KMS-11 (cell line): ENCODE results near the gene CARD6.
A peak's percentile ranks its signal among the peaks of the same experiment; 100 is the strongest.

Experiments used
- H2AFZ ChIP-seq: fragments of 200-600 bp; sonication (generic); 2 replicates; pipeline ENCODE4 v1.6.1; 2016; ENCODE audit warnings: antibody characterized with exemption, mixed run types, low read depth
- H3K27ac ChIP-seq: fragments of 200-600 bp; sonication (generic); 2 replicates; pipeline ENCODE4 v1.6.1; 2016; ENCODE audit warnings: mild to moderate bottlenecking, mixed run types
- H3K27me3 ChIP-seq: fragments of 200-600 bp; sonication (generic); 2 replicates; pipeline ENCODE4 v1.6.1; 2017; ENCODE audit warnings: mild to moderate bottlenecking, low read depth, mixed run types, moderate library complexity; ENCODE audit not compliant: insufficient read depth
- H3K36me3 ChIP-seq: fragments of 200-600 bp; sonication (generic); 2 replicates; pipeline ENCODE4 v1.6.1; 2017; ENCODE audit warnings: mild to moderate bottlenecking, mixed run types; ENCODE audit not compliant: insufficient read depth
- H3K4me1 ChIP-seq: fragments of 200-600 bp; sonication (generic); 2 replicates; pipeline ENCODE4 v1.6.1; 2016; ENCODE audit warnings: mild to moderate bottlenecking, low read depth, mixed run types; ENCODE audit not compliant: poor library complexity, severe bottlenecking
- H3K4me2 ChIP-seq: fragments of 200-600 bp; sonication (generic); 2 replicates; pipeline ENCODE4 v1.7.0; 2016; ENCODE audit warnings: mild to moderate bottlenecking, mixed run types
- H3K4me3 ChIP-seq: fragments of 200-600 bp; sonication (generic); IDR thresholded peaks from 2 replicates; pipeline ENCODE4 v1.6.1; 2017; ENCODE audit warnings: low read depth, low read length, mixed read lengths; ENCODE audit not compliant: insufficient read depth
- H3K79me2 ChIP-seq: fragments of 200-600 bp; sonication (generic); 2 replicates; pipeline ENCODE4 v1.6.1; 2016; ENCODE audit warnings: low read depth, mixed run types; ENCODE audit not compliant: insufficient read depth
- H3K9ac ChIP-seq: fragments of 200-600 bp; sonication (generic); 2 replicates; pipeline ENCODE4 v1.6.1; 2016; ENCODE audit warnings: mild to moderate bottlenecking, mixed run types
- H4K20me1 ChIP-seq: fragments of 200-600 bp; sonication (generic); 2 replicates; pipeline ENCODE4 v1.6.1; 2016; ENCODE audit warnings: mild to moderate bottlenecking, mixed run types; ENCODE audit not compliant: insufficient read depth
- TF ChIP-seq, protein P1 (sequence below): fragments of 200-600 bp; sonication (generic); conservative IDR thresholded peaks from 2 replicates; pipeline ENCODE4 v1.6.1; 2017; ENCODE audit warnings: low read depth, mild to moderate bottlenecking, antibody characterized with exemption, low read length, moderate library complexity, mixed read lengths

Gene CARD6

DNA sequence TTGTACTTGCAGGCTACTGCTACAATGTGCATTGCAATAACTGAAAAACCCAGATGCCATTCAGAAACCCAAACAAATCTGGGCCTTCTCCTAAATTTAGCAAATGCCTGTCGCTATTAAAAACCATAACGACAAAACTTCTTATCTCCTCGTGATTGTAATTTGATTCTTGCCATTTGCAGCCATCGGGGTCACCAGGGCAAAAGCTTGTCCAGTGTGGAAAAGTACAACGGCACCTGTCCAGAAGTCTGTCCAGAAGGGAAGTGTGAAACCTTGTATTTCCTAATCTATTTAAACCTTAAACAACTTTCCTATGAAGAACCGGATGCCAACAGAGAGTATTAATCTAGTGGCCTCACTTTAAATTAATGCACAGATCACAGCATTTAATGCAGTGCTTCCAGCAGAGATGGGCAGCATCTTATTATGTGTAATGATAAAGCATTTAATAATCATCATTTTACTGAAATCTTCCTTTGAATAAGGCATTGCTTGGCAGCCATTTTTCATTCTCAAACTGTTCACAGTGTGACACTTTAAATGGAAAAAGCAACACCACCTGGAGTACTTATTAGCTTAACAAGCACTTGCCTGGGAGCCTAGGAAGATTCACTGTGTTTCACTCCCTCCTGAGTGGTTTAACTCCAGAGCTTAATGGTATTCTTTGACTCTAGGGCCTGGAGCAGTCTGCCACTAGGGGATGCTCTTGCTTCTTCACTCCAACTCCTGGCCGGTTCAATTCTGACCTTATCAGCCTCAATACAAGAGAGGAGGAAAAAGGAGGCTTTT is 63.2 kb downstream of the CARD6 start:
- no peak overlapping the region for H2AFZ ChIP-seq
- TF ChIP-seq, protein P1, sequence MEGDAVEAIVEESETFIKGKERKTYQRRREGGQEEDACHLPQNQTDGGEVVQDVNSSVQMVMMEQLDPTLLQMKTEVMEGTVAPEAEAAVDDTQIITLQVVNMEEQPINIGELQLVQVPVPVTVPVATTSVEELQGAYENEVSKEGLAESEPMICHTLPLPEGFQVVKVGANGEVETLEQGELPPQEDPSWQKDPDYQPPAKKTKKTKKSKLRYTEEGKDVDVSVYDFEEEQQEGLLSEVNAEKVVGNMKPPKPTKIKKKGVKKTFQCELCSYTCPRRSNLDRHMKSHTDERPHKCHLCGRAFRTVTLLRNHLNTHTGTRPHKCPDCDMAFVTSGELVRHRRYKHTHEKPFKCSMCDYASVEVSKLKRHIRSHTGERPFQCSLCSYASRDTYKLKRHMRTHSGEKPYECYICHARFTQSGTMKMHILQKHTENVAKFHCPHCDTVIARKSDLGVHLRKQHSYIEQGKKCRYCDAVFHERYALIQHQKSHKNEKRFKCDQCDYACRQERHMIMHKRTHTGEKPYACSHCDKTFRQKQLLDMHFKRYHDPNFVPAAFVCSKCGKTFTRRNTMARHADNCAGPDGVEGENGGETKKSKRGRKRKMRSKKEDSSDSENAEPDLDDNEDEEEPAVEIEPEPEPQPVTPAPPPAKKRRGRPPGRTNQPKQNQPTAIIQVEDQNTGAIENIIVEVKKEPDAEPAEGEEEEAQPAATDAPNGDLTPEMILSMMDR: peak; percentile 91

DNA sequence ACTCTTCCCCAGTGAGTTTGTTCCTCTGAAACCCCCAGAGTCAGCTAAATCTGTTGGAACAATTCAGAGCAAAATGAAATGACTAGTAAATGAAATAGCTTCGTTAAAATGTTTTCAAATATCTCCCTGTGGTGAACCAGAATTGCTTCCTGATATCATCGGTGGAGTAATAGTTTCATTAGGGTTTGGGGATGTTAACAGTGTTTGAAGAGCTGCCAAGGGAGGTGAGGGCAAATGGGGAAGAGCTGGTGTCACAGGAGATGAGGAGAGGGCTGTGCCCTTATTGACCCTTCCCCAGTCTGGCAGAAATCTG is 63.8 kb downstream of the CARD6 start:
- Histone ChIP-seq H3K36me3 (no peaks in the 10 kb centered on the region), H3K27ac (no peak overlapping the region)
- TF ChIP-seq, protein P1: peak; percentile 11; the same call in 1 of the 2 replicates

More for the DNA sequence above, 63.2 kb downstream of the CARD6 start:
- Histone ChIP-seq H3K27ac (no peak overlapping the region), H3K4me2 (no peak overlapping the region), H3K36me3 (no peaks in the 10 kb centered on the region), H3K79me2 (no peaks in the 10 kb centered on the region), H3K4me3 (no peak overlapping the region), H4K20me1 (no peaks in the 10 kb centered on the region), H3K9ac (no peak overlapping the region), H3K4me1 (no peaks in the 10 kb centered on the region), H3K27me3 (no peaks in the 10 kb centered on the region)

DNA sequence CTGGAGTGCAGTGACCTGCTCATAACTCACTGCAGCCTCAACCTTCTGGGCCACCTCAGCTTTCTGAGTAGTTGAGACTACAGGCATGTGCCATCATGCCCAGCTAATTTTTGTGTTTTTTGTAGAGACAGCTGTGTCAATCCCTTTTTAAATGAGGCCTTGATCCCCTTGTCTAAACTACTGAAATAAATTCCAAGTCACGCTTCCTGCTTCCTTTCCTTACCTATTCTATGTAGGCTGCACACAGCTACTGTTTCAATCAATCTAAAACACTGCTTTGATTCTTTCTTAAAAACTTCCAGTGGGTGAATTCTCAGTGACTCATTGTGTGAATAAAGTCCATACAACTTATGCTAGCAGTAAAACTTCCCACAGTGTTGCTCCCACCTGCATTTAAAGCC is 65.2 kb downstream of the CARD6 start:
- H4K20me1 ChIP-seq: no peaks in the 10 kb centered on the region
- no peak overlapping the region for H3K4me2 ChIP-seq
- TF ChIP-seq, protein P1: no peak
- H3K36me3 ChIP-seq: no peaks in the 10 kb centered on the region
- no peak overlapping the region for H3K4me3 ChIP-seq
- no peaks in the 10 kb centered on the region for H3K79me2 ChIP-seq
- H3K4me1 ChIP-seq: no peaks in the 10 kb centered on the region
- no peaks in the 10 kb centered on the region for H3K27me3 ChIP-seq
- H2AFZ ChIP-seq: no peak overlapping the region
- H3K9ac ChIP-seq: no peak overlapping the region
- no peak overlapping the region for H3K27ac ChIP-seq

More for the DNA sequence above, 63.8 kb downstream of the CARD6 start:
- Histone ChIP-seq H2AFZ (no peak overlapping the region), H3K4me2 (no peak overlapping the region), H3K4me3 (no peak overlapping the region), H3K4me1 (no peaks in the 10 kb centered on the region), H4K20me1 (no peaks in the 10 kb centered on the region), H3K79me2 (no peaks in the 10 kb centered on the region), H3K9ac (no peak overlapping the region), H3K27me3 (no peaks in the 10 kb centered on the region)

DNA sequence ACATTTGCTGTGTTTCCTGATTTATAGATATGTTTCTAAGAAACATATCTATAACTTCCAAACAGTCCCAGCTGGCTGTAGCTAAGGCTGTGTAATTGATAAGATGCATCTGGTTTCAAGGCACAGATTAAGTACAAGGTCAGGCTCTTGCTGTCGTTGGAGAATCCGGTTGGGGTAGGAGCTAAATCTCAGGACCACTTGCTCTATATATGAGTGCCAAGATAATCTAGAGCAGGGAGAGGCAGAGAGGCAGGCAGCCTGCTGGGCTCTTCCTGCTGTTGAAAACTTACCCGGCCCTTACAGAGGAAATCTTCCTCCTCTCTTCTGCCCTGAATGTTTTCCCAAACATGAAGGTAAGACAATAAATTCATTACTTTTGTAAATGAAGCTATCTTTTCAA is 68.1 kb downstream of the CARD6 start, which contains the start of gene C7:
Gene C7, plus strand, starts transcription at position 234 of the 400 bp plus-strand sequence. Its CDS starts 114 bp downstream, at position 348.
- H3K27ac ChIP-seq: no peak within 1 kb of the TSS
- no peaks in the 10 kb centered on the region for H3K27me3 ChIP-seq
- TF ChIP-seq, protein P1: no peak
- no peaks in the 10 kb centered on the region for H3K36me3 ChIP-seq
- no peak within 1 kb of the TSS for H3K4me3 ChIP-seq
- H3K9ac ChIP-seq: no peak within 1 kb of the TSS
- no peaks in the 10 kb centered on the region for H3K4me1 ChIP-seq
- H3K79me2 ChIP-seq: no peaks in the 10 kb centered on the region
- H3K4me2 ChIP-seq: no peak within 1 kb of the TSS
- H4K20me1 ChIP-seq: no peaks in the 10 kb centered on the region
- H2AFZ ChIP-seq: no peak within 1 kb of the TSS
